HG02642 (cell line): ENCODE results near the gene ZNRF3.
"Not testable (repeated sequence)": the region's sequence is repeated elsewhere in the genome, so short reads cannot be mapped to it uniquely, and the experiment has no call there.

ENCODE experiments used
- ATAC-seq: cut with Tn5 transposase; IDR thresholded peaks from one replicate; pipeline ENCODE4 v1.9.1; 2021; ENCODE audit warnings: mild to moderate bottlenecking; ENCODE audit not compliant: unreplicated experiment, poor library complexity

Gene ZNRF3

GRCh38 chr22:29000641-29001040 lies 117.3 kb downstream of the ZNRF3 start:
- no peak for ATAC-seq

GRCh38 chr22:29002603-29003002 lies 119.2 kb downstream of the ZNRF3 start:
- no peak for ATAC-seq

- ATAC-seq: no peak
Measured at GRCh38 chr22:29003552-29003951, 120.2 kb downstream of the ZNRF3 start.

GRCh38 chr22:29003975-29004646 lies 120.7 kb downstream of the ZNRF3 start:
- no peak for ATAC-seq

GRCh38 chr22:29004647-29005371 lies 121.4 kb downstream of the ZNRF3 start:
- ATAC-seq: no peak

GRCh38 chr22:29005754-29006153 lies 122.4 kb downstream of the ZNRF3 start:
- ATAC-seq: not testable (repeated sequence)

- no peak for ATAC-seq
Measured at GRCh38 chr22:29006346-29006745, 123.0 kb downstream of the ZNRF3 start.

GRCh38 chr22:29009148-29009547 lies 125.8 kb downstream of the ZNRF3 start:
- no peak for ATAC-seq

GRCh38 chr22:29011240-29012100 lies 128.1 kb downstream of the ZNRF3 start:
- no peak for ATAC-seq

GRCh38 chr22:29012101-29012433 lies 128.7 kb downstream of the ZNRF3 start:
- ATAC-seq: no peak

- ATAC-seq: no peak
Measured at GRCh38 chr22:29012952-29013351, 129.6 kb downstream of the ZNRF3 start.

GRCh38 chr22:29014293-29014692 lies 130.9 kb downstream of the ZNRF3 start:
- no peak for ATAC-seq

GRCh38 chr22:29014773-29015172 lies 131.4 kb downstream of the ZNRF3 start:
- no peak for ATAC-seq

- ATAC-seq: no peak
Measured at GRCh38 chr22:29016067-29016938, 132.9 kb downstream of the ZNRF3 start.

- ATAC-seq: no peak
Measured at GRCh38 chr22:29018293-29019189, 135.2 kb downstream of the ZNRF3 start.

GRCh38 chr22:29022101-29022817 lies 138.9 kb downstream of the ZNRF3 start:
- no peak for ATAC-seq

- ATAC-seq: no peak
Measured at GRCh38 chr22:29023172-29023796, 139.9 kb downstream of the ZNRF3 start.

GRCh38 chr22:29026579-29026978 lies 143.2 kb downstream of the ZNRF3 start:
- ATAC-seq: no peak
